GM21390 (cell line): Measurements from ENCODE around the gene ZNF24.

Source experiments
- ATAC-seq: cut with Tn5 transposase; IDR thresholded peaks from one replicate; pipeline ENCODE4 v1.9.1; 2021; ENCODE audit not compliant: unreplicated experiment

Gene ZNF24

GRCh38 chr18:35343936-35344735, at the start of gene ZNF24:
ZNF24 (minus strand) TSS chr18:35344420; CDS start chr18:35340650, 3,770 bp downstream.
- ATAC-seq: peak; percentile 95

DNA sequence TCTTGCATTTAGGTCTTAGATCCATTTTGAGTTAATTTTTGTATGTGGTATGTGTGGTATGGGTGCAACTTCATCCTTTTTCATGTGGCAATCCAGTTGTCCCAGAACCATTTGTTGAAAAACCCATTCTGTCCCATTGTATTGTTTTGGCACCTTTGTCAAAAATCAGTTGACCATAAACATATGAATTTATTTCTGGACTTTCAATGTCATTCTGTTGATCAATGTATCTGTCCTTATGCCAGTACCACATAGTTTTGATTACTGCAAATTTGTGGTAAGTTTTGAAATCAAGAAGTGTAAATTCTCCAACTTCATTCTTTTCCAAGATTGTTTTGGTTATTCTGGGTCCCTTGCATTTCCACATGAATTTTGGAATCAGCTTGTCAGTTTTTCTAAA, 49.5 kb upstream of the ZNF24 start:
- ATAC-seq: no peak

DNA sequence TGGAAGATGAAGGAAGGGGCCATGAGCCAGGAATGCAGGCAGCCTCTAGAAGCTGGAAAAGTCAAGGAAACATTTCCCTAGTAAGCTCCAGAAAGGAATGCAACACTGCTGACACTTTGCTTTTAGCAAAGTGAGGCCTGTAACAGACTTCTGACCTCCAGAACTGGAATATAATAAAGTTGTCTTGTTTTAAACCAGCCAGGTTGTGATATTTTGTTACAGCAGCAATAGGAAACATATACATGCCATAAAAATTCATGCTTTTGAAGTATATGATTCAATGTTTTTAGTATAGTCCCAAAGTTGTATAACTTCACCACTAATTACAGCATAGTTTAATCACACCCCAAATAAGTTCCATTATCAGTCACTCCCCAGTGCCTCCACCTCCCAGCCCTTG, 48.2 kb upstream of the ZNF24 start:
- no peak for ATAC-seq

DNA sequence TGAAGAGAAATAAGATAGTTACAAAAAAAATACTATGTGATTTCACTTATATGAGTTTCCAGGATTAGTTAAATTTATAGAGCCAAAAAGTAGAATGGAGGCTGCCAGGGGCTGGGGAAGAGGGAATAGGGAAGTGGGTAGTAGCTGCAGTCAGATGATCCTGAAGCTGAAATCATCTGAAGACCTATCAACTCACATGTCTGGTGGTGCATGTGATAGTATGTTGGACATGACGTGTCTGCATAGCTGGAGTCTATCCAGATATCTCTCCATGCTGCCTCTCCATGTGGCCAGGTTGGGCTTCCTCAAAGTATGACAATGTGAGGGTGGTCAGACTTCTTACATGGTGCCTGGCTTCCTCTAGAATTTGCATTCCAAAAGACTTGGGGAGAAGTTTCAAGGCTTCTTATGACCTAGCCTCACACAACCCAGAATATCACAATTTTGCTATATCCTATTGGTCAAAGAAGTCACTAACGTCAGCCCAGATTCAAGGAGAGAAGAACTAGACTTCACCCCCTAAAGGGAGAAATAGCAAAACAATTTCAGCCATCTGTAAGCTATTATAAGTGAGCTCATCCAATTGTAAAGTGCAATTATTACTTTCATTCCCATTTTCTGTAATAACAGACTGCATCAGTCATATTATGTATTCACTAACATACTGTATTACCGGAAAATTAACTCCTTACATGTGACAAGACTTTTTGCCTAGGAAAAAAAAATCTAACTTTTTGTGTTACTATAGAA, 46.9 kb upstream of the ZNF24 start:
- ATAC-seq: no peak

DNA sequence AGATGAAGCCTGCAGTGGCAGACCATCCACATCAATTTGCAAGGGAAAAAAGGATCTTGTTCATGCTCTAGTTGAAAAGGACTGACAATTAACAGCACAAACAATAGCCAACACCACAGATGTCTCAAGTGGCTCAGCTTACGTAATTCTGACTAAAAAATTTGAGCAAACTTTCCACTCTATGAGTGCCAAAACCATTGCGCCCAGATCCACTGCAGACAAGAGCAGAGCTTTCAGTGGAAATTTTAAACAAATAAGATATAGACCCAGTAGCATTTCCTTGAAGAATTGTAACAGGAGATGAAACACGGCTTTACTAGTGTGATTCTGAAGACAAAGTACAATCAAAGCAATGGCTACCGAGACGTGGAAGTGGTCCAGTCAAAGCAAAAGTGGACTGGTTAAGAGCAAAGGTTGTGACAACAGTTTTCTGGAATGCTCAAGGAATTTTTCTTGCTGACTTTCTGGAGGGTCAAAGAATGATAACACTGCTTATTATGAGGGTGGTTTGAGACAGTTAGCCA, 44.9 kb upstream of the ZNF24 start:
- no peak for ATAC-seq

DNA sequence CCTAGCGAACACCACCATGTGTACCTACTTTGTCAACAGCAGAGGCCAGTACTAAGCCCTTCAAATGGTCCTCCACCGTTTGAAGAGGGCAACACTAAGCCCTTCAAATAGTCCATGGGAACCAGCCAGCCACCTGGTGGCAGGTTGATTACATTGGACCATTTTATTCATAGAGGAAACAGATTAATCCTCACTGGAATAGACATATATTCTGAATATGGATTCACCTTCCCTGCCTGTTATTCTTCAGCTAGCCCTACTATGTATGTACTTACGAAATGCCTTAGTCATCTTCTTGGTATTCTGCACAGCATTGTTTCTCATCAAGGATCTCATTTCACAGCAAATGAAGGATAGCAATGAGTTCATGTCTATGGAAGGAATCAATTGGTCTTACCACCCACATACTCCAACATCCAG, 42.9 kb upstream of the ZNF24 start:
- no peak for ATAC-seq

- peak; percentile 73 for ATAC-seq
Observed at GRCh38 chr18:35386600-35387100, 42.4 kb upstream of the ZNF24 start.

GRCh38 chr18:35383136-35383535, 38.9 kb upstream of the ZNF24 start:
- no peak for ATAC-seq

- ATAC-seq: no peak
Observed at GRCh38 chr18:35379421-35379820, 35.2 kb upstream of the ZNF24 start.

GRCh38 chr18:35378574-35378896, 34.3 kb upstream of the ZNF24 start:
- no peak for ATAC-seq

GRCh38 chr18:35377875-35378573, 33.8 kb upstream of the ZNF24 start:
- no peak for ATAC-seq

DNA sequence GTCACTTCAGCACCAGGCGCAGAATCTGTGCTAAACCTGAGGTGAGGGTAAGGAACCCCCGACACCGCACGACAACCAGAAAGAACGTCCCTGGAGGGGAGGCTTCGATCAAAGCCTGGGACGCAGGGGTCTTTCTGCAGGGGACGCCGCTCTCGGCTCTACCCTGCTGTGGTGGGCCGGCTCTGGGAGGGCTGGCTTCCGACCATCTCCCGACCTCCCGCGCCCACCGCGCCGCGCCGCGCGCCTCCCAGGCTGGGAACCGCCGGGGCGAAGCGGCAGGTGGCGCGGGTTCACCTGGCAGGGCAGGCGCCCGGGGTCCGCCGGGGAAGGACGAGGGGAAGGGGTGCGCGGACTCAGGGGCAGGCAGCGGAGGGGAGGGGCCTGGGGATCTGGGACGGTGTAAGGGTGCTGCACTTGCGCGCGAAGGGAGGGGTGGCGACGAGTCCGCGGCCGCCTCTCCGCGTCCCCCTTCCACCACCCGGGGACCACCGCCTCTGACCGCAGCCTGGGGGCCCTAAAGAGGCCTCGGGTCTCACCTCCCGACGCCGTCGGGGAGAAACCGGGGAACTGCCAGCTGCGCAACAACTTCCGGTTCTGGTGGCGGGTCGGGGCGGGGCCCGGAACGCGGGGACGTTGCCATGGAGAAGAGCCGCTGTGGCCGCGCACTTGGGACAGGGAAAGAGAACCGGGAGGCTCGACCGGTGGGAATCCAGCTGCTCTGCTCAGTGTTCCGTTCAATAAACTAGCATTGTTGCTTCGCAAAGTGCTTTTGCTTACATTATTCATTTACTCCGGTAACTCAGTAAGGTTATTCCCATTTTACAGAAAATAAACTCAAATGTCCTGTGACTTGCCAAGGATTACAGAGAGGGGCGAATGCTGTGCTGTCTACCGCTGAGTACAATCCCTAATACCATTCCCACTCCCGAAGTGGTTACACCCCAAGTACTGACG, 32.8 kb upstream of the ZNF24 start, which contains the start of gene ZNF396:
Gene ZNF396 (minus strand): TSS at position 596 of the 954 bp plus-strand sequence. CDS start 3,045 bp downstream, outside the sequence.
- peak; percentile 83 for ATAC-seq

GRCh38 chr18:35376393-35376741, 32.1 kb upstream of the ZNF24 start:
- ATAC-seq: peak; percentile 56

GRCh38 chr18:35374708-35375107, 30.5 kb upstream of the ZNF24 start:
- no peak for ATAC-seq

DNA sequence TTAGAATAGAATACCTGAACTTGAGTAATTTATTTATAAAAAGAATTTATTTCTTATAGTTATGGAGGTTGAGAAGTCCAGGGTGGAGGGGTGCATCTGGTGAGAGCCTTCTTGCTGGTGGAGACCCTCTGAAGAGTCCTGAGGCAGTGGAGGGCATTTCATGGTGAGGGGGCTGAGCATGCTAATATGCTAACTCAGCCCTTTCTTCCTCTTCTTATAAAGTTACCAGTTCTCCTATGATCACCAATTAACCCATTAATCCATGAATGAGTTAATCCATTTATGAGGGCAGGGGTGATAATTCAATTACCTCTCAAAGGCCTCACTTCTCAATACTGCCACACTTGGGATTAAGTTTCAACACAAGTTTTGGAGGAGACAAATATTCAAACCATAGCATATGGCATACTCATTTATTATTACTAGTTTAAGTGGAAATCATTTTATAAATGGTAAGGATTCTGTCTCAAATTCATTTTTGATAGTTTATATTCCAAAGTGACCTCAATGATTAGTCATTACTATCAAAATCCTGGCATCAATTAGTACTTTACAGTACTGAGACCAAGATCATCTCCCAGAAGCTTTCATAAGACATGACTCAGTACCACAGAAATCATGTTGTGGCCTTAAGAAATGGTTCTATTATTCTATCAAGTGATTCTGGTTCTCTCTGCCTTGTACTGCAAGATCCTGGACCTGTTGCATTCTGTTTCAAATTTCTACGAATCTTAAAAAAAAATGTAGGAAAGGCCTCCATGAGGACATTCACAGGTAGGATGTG, 27.4 kb upstream of the ZNF24 start:
- ATAC-seq: no peak

GRCh38 chr18:35369126-35369525, 24.9 kb upstream of the ZNF24 start:
- ATAC-seq: no peak

DNA sequence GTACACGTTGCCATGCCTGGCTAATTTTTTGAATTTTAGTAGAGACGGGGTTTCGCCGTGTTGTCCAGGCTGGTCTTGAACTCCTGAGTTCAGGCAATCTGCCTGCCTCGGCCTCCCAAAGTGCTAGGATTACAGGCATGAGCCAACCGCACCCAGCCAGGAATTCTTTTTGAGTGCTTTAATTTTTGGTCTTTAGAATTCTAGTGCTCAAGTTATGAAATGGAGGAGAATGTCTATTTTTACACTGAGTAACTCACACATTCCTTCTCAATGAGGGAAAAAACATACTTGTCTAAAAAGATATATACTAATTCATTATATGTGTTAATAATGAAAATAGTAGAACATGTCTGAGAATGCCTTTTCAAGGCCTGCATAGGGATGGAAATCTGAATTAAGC, 24.4 kb upstream of the ZNF24 start:
- no peak for ATAC-seq

DNA sequence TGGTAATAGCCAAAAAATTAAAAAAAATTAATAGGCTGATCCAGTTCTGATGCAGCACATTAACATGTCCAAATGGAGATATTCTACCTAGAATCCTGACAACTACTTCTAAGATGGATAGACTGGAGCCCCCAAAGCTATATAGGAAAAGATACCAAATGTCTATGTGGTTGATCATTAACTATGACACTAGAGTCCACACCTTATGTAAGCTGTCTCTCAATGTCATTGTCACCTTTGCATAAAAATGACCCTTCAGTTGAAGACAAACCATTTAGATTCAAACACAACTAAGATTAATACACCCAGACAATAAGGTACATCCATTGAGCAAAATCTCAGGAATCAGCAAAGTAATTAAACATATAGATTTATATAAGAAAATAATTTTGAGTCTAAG, 18.3 kb upstream of the ZNF24 start:
- no peak for ATAC-seq

DNA sequence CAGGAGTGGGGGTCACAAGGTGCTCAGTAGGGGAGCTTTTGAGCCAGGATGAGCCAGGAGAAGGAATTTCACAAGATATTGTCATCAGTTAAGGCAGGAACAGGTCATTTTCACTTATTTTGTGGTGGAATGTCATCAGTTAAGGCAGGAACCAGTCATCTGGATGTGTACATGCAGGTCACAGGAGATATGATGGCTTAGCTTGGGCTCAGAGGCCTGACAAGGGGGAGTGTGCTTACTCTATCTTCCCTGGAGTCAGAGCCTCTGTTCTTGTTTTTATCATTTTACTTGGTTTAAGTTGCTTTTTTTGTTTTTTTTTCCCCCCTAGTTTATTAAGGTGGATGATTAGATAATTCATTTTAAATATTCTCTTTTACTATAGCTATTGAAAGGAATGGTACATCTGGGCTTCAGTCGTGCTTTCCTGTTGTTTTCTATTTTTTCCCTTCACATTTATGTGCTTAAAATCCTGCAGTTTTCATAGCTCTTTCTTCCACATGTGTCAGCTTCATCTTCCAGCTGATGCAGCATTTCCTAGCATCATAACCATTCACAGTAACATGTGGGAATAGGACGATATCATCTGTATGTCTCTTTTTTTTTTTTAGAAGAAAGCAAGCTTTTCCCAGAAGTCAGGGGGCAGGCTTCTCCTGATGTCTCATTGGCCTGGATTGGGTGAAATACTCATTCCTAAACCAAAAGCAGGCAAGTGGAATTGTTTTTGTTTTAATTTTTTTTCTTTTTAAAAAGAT, 17.5 kb upstream of the ZNF24 start:
- no peak for ATAC-seq
